Epithelial cell of esophagus (primary cell): Measurements from ENCODE around the gene CAPN14.

Source experiments
- DNase-seq: peaks from one replicate; pipeline ENCODE4 v3.0.0; 2010; ENCODE audit warnings: low read depth
- H3K4me3 ChIP-seq: 2 replicates; pipeline ENCODE4 v1.5.1; 2011; ENCODE audit warnings: mild to moderate bottlenecking, low read length, control low read depth
- TF ChIP-seq, protein P1 (sequence below): IDR thresholded peaks from 2 replicates; pipeline ENCODE4 v1.5.1; 2011; ENCODE audit warnings: low read depth, mild to moderate bottlenecking, low read length, control low read depth, inconsistent platforms; ENCODE audit not compliant: insufficient read depth; ENCODE audit errors: missing control alignments

Gene CAPN14, protein sequence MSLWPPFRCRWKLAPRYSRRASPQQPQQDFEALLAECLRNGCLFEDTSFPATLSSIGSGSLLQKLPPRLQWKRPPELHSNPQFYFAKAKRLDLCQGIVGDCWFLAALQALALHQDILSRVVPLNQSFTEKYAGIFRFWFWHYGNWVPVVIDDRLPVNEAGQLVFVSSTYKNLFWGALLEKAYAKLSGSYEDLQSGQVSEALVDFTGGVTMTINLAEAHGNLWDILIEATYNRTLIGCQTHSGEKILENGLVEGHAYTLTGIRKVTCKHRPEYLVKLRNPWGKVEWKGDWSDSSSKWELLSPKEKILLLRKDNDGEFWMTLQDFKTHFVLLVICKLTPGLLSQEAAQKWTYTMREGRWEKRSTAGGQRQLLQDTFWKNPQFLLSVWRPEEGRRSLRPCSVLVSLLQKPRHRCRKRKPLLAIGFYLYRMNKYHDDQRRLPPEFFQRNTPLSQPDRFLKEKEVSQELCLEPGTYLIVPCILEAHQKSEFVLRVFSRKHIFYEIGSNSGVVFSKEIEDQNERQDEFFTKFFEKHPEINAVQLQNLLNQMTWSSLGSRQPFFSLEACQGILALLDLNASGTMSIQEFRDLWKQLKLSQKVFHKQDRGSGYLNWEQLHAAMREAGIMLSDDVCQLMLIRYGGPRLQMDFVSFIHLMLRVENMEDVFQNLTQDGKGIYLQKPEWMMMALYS

DNA sequence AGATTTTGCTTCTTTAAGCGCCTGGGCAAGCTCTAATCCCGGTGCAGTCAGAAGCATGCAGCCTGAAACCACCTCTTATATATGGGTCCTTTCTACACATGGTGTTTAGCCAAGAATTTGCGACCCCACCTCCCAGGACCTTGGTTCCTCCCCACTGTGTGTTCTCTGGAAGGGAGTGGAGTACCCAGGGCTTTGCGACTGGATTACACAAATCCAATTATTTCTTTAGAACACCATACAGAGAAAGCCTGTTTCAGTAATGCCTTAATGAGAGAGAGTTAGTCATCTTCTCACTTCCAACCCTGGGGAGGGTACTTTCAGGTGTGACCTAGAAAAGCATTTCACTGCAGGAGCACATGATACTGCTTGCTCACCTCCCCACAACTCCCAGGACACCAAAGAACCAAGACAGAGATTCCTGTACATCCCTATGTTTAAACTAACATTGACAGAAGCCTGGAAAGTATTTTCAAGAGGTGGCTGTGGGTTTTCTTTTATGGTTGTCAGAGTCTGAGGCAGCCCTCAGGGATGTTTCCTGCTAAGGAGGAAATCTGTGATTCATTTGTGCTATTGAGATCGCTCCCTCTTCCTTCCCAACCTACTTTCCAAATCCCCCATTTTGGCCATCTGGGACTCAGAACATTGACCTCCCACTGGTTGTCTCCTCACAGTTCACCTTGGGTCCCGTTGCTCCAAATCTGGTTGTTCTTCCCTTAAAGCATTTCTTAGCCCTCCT is at the start of gene CAPN14:
CAPN14 (minus strand) TSS at position 51 of the 736 bp plus-strand sequence. CDS start 12,068 bp downstream, outside the sequence.
- TF ChIP-seq, protein P1, sequence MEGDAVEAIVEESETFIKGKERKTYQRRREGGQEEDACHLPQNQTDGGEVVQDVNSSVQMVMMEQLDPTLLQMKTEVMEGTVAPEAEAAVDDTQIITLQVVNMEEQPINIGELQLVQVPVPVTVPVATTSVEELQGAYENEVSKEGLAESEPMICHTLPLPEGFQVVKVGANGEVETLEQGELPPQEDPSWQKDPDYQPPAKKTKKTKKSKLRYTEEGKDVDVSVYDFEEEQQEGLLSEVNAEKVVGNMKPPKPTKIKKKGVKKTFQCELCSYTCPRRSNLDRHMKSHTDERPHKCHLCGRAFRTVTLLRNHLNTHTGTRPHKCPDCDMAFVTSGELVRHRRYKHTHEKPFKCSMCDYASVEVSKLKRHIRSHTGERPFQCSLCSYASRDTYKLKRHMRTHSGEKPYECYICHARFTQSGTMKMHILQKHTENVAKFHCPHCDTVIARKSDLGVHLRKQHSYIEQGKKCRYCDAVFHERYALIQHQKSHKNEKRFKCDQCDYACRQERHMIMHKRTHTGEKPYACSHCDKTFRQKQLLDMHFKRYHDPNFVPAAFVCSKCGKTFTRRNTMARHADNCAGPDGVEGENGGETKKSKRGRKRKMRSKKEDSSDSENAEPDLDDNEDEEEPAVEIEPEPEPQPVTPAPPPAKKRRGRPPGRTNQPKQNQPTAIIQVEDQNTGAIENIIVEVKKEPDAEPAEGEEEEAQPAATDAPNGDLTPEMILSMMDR: no peak
- no peak within 1 kb of the TSS for H3K4me3 ChIP-seq
- peak; percentile 75 for DNase-seq

GRCh38 chr2:31266804-31267203 is 49.5 kb upstream of the CAPN14 start:
- TF ChIP-seq, protein P1: no peak
- H3K4me3 ChIP-seq: no peak overlapping the region
- DNase-seq: peak; percentile 43

- no peak overlapping the region for H3K4me3 ChIP-seq
- TF ChIP-seq, protein P1: no peak
- no peak for DNase-seq
Observed at GRCh38 chr2:31265234-31265633, 47.9 kb upstream of the CAPN14 start.

DNA sequence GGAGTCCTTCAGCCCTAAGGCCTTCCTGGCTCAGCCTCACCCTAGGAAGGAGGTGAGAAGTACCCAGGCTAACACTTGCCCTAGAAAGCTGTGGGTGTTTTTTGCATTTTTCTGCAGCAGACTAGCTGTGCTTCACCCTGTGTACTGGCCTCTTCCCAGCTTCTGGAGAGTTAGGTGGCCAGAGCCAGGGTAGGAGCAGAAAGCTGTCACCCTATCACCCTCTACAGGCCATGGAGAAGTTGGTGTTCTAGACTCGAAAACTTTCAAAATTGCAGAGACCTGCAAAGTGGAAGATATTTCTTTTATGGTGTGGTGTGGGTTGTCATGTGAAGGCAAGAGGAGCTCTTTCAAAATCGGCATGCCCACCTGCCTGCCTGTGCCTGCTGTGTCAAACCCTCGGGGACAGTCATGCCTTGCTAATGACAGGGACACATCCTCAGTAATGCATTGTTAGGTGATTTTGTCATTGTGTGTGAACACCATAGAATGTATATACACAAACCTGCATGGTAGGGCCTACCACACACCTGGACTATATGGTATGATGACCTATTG is 46.4 kb upstream of the CAPN14 start:
- TF ChIP-seq, protein P1: no peak

GRCh38 chr2:31260870-31261269 is 43.6 kb upstream of the CAPN14 start:
- TF ChIP-seq, protein P1: no peak
- no peak overlapping the region for H3K4me3 ChIP-seq
- DNase-seq: no peak

More for the DNA sequence above, 46.4 kb upstream of the CAPN14 start:
- no peak overlapping the region for H3K4me3 ChIP-seq
- no peak for DNase-seq

DNA sequence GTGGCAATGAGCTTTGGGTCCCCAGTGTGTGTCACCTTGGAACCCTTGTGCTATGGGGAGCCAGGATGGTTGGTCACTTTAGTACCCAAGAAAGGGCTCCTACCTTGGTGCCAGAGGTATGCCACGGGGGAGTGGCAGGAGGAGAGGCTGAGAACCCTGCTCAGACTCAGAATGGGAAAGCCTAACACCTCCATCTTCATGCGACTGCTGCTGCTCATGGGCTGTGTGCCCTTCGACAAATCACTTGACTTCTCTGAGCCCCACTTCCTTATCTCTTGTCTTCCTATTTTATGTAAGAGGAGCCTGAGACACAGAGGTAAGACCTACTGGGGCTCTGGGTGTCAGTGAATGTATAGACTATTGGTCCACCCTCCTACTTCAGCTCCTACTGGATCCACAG is 41.8 kb upstream of the CAPN14 start:
- no peak for DNase-seq
- H3K4me3 ChIP-seq: no peak overlapping the region
- TF ChIP-seq, protein P1: no peak
